CD4-positive, alpha-beta memory T cell (primary cell): ENCODE results near the gene NFE2L2. TPM values are rescaled to one million over a fixed set of nuclear protein-coding genes. Genes with fewer than 3 reads are reported as not detected.
"Not testable (repeated sequence)": the region's sequence is repeated elsewhere in the genome, so short reads cannot be mapped to it uniquely, and the experiment has no call there.

Source experiments
- CTCF ChIA-PET: fragments of 350-600 bp; sonication (Branson Sonifier 250); formaldehyde crosslinking; loops from one replicate; lab custom pipeline; 2021; ENCODE audit warnings: inconsistent platforms; ENCODE audit not compliant: partially characterized antibody; lab: Charles Lee
- POLR2A ChIA-PET: fragments of 350-600 bp; sonication (Branson Sonifier 250); formaldehyde crosslinking; loops from one replicate; lab custom pipeline; 2021; ENCODE audit not compliant: partially characterized antibody; lab: Charles Lee
- DNase-seq, 5 donors: peaks; one replicate each; pipeline versions ENCODE4 v3.0.0 to v3.0.0-alpha.2; 2020 to 2022; ENCODE audit warnings: mixed read lengths in 1 of 5
- H3K27ac ChIP-seq: one replicate; pipeline ENCODE4 v1.7.0; 2013; ENCODE audit warnings: low read depth, low read length
- H3K27me3 ChIP-seq: 2 replicates; pipeline ENCODE4 v1.7.0; 2013; ENCODE audit warnings: mild to moderate bottlenecking, low read length, moderate library complexity; ENCODE audit not compliant: insufficient read depth
- H3K36me3 ChIP-seq: 2 replicates; pipeline ENCODE4 v1.7.0; 2013; ENCODE audit warnings: mild to moderate bottlenecking, low read length, moderate library complexity; ENCODE audit not compliant: insufficient read depth
- H3K4me1 ChIP-seq: 2 replicates; pipeline ENCODE4 v1.7.0; 2013; ENCODE audit warnings: mild to moderate bottlenecking, low read length, moderate library complexity; ENCODE audit not compliant: insufficient read depth
- H3K4me3 ChIP-seq, 2 donors: one replicate each; pipeline ENCODE4 v1.7.0; 2013; ENCODE audit warnings: low read length in 2 of 2, mild to moderate bottlenecking in 1 of 2
- H3K9me3 ChIP-seq, 2 donors: one replicate each; pipeline ENCODE4 v1.7.0; 2013; ENCODE audit warnings: low read length in 2 of 2, control low read depth in 1 of 2; ENCODE audit not compliant: control insufficient read depth in 1 of 2
- H3K27ac Mint-ChIP-seq, 7 donors: one replicate each; pipeline ENCODE4 v1.8.0; 2020 to 2021; ENCODE audit warnings: mixed read lengths in 7 of 7, mild to moderate bottlenecking in 6 of 7, inconsistent platforms in 3 of 7, moderate library complexity in 3 of 7
- H3K27me3 Mint-ChIP-seq, 2 donors: one replicate each; pipeline ENCODE4 v1.8.0; 2020 to 2021; ENCODE audit warnings: mixed read lengths in 2 of 2
- H3K36me3 Mint-ChIP-seq, 2 donors: one replicate each; pipeline ENCODE4 v1.8.0; 2020 to 2021; ENCODE audit warnings: mixed read lengths in 2 of 2, inconsistent platforms in 1 of 2, mild to moderate bottlenecking in 1 of 2
- H3K4me1 Mint-ChIP-seq, 4 donors: one replicate each; pipeline ENCODE4 v1.8.0; 2020 to 2021; ENCODE audit warnings: mixed read lengths in 4 of 4, mild to moderate bottlenecking in 1 of 4
- H3K4me3 Mint-ChIP-seq, 8 donors: one replicate each; pipeline ENCODE4 v1.8.0; 2020 to 2021; ENCODE audit warnings: mixed read lengths in 8 of 8, mild to moderate bottlenecking in 7 of 8, moderate library complexity in 6 of 8, inconsistent platforms in 3 of 8
- H3K9me3 Mint-ChIP-seq, 8 donors: one replicate each; pipeline ENCODE4 v1.8.0; 2020 to 2021; ENCODE audit warnings: mixed read lengths in 8 of 8, mild to moderate bottlenecking in 5 of 8, inconsistent platforms in 3 of 8, moderate library complexity in 1 of 8
- intact Hi-C: fragments of 100-400 bp; cut with micrococcal nuclease; formaldehyde crosslinking; loops from one replicate; pipeline ENCODE4 v1.15.1; 2023
- polyA plus RNA-seq, 2 donors: library from polyadenylated mRNA; unstranded; fragments of 300-500 nt; fragmentation: Illumina TruSeq; gene quantifications; one replicate each; pipeline ENCODE4 v1.2.3, GENCODE V29; 2021
- total RNA-seq, 2 experiments: library from RNA; stranded (reverse); gene quantifications; one replicate each; pipeline ENCODE4 v1.2.3, GENCODE V29; 2021

NFE2L2 gene
- total and polyA plus RNA-seq, 4 experiments from 2014 or later = 39.6 to 86.9 (median 75.2) TPM

DNA sequence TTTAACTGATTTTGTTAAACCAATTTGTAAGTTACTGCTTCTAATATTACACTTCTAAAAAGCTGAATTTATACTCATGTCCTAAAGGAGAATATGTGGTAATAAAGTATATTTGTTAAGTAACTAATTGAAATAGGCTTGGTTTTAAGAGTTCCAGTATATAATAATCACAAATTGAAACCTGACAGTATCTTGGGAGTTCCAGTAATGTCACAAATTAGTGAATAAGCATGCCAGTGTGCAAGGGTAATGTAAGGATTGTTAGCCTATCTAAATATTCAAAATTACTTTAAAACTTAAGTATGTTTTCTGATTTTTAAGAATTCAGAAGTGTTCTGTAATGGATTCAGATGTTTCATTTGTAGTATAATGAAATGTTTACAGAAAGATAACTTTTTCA is 41.1 kb downstream of the NFE2L2 start:
- Histone ChIP-seq H3K36me3 (peaks cover 40% of the 10 kb centered on the region), H3K4me1 (peaks cover 21% of the 10 kb centered on the region)
- H3K27me3 Mint-ChIP-seq, H3K4me3 Mint-ChIP-seq, H3K27me3 ChIP-seq, H3K4me3 ChIP-seq, H3K9me3 Mint-ChIP-seq, H3K27ac ChIP-seq, intact Hi-C loops, DNase-seq, H3K9me3 ChIP-seq: not testable (repeated sequence)
- Mint-ChIP-seq H3K4me1 (peaks cover 26 to 54% (median 42%) of the 10 kb centered on the region in 4 donors), H3K27ac (peak overlapping the region in 1 of 7 donors; percentile 47), H3K36me3 (peaks cover 50 to 73% of the 10 kb centered on the region in 2 donors)
- ChIA-PET POLR2A (interaction anchor here (3.4 to 11.1 kb wide), 2 partner anchors 16 to 42 kb away, joined by 16 to 133 read pairs; partner anchors contain the start of gene NFE2L2), CTCF (interaction anchor here (2.9 kb wide), 1 partner anchor 41 kb away, joined by 10 read pairs; the partner anchor contains the start of gene NFE2L2)

DNA sequence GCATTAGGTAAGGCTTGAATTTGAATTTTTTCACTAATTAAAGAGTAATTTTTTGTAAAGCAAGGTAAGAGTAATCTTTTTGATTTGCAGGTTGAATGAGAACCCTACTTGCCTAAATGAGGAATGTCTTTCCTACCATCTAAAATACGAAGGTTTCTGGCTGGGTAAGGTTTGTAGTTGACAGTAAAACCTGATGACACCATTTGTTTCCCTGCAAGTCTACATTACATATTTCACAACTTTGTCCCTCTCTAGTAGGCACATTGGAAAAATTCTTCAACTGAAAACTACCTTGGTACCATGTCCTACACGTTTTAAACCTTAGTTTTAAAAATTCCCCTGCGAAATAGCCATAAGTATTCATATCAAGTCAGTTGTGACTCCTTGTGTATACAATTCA is 42.6 kb downstream of the NFE2L2 start:
- intact Hi-C loops = no loop called here
- DNase-seq = no peak
- Mint-ChIP-seq H3K27me3 (no peaks in the 10 kb centered on the region), H3K4me3 (no peak overlapping the region), H3K9me3 (no peaks in the 10 kb centered on the region), H3K27ac (peak overlapping the region in 5 of 7 donors; percentile 23 to 80 (median 53)), H3K36me3 (peaks cover 55 to 76% of the 10 kb centered on the region in 2 donors), H3K4me1 (peaks cover 21 to 55% (median 43%) of the 10 kb centered on the region in 4 donors)
- H3K27ac ChIP-seq = no peak overlapping the region
- H3K4me1 ChIP-seq = peaks cover 34% of the 10 kb centered on the region
- no peaks in the 10 kb centered on the region for H3K9me3 ChIP-seq
- ChIA-PET POLR2A (interaction anchor here (1.5 to 2.3 kb wide), 3 partner anchors 8 to 42 kb away, joined by 3 to 17 read pairs (median 13); partner anchors contain the start of genes HNRNPA3 and NFE2L2), CTCF (interaction anchor here (1.0 to 2.9 kb wide), 2 partner anchors 42 to 113 kb away, joined by 3 to 10 read pairs; partner anchors contain the start of gene NFE2L2)
- H3K4me3 ChIP-seq = no peak overlapping the region
- peaks cover 53% of the 10 kb centered on the region for H3K36me3 ChIP-seq
- H3K27me3 ChIP-seq = no peaks in the 10 kb centered on the region

DNA sequence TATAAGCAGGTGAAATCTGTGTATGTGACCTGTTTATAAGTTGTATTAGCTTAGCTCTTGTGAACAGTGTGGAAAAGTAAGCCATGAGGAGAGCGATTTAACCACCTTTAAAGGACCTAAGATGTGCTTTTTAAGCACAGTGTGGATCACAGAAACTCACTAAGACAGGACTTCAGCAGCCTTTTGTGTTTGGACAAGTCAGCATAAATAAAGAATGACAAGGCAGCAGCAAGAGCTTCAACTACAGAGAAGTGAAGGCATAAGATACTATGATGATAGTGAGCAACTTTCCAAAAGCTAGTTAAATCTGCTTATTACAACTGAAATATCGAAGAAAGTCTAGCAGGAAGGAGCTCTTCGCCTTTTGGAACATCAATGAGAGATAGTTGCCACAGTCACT is 43.0 kb downstream of the NFE2L2 start:
- Mint-ChIP-seq H3K27me3 (no peaks in the 10 kb centered on the region), H3K9me3 (no peaks in the 10 kb centered on the region), H3K4me3 (no peak overlapping the region), H3K4me1 (peaks cover 23 to 55% (median 43%) of the 10 kb centered on the region in 4 donors), H3K27ac (peak overlapping the region in 4 of 7 donors; percentile 19 to 47 (median 38)), H3K36me3 (peaks cover 58 to 76% of the 10 kb centered on the region in 2 donors)
- POLR2A ChIA-PET = interaction anchor here (1.1 to 2.3 kb wide), 5 partner anchors 8 to 42 kb away, joined by 3 to 17 read pairs (median 4); partner anchors contain the start of genes HNRNPA3 and NFE2L2
- Histone ChIP-seq H3K36me3 (peaks cover 57% of the 10 kb centered on the region), H3K27ac (peak overlapping the region; percentile 18), H3K9me3 (no peaks in the 10 kb centered on the region), H3K4me3 (no peak overlapping the region), H3K27me3 (no peaks in the 10 kb centered on the region), H3K4me1 (peaks cover 38% of the 10 kb centered on the region)
- intact Hi-C loops = no loop called here
- no peak for DNase-seq
- CTCF ChIA-PET = interaction anchor here (1.0 to 2.9 kb wide), 2 partner anchors 42 to 114 kb away, joined by 3 to 10 read pairs; partner anchors contain the start of gene NFE2L2

DNA sequence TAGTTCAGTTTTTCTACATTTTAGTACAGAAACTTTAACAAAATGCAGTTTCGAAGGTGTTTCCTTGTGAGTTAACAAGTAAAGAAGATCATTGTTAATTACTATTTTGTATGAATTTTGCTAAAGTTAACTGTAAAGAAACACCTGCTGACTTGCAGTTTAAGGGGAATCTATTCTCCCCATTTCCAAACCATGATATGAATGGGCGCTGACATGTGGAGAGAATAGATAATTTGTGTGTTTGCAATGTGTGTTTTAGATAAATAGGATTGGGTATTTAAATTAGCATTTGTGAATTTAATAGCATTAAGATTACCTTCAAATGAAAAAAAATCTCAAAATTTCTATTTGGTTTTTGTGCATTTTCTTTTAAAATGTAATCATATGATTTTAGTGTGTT is 44.7 kb downstream of the NFE2L2 start:
- ChIA-PET POLR2A (interaction anchor here (1.3 kb wide), 1 partner anchor 20 kb away, joined by 3 read pairs; no protein-coding TSS in a partner anchor), CTCF (interaction anchor here (1.4 kb wide), 1 partner anchor 44 kb away, joined by 8 read pairs; the partner anchor contains the start of gene NFE2L2)
- H3K27me3 ChIP-seq, DNase-seq, H3K9me3 ChIP-seq, H3K27ac ChIP-seq, H3K4me3 Mint-ChIP-seq, H3K27ac Mint-ChIP-seq, H3K4me3 ChIP-seq, H3K9me3 Mint-ChIP-seq, H3K27me3 Mint-ChIP-seq, intact Hi-C loops: not testable (repeated sequence)
- Mint-ChIP-seq H3K36me3 (peaks cover 63 to 82% of the 10 kb centered on the region in 2 donors), H3K4me1 (peaks cover 31 to 65% (median 49%) of the 10 kb centered on the region in 4 donors)
- H3K4me1 ChIP-seq = peaks cover 56% of the 10 kb centered on the region
- peaks cover 72% of the 10 kb centered on the region for H3K36me3 ChIP-seq

DNA sequence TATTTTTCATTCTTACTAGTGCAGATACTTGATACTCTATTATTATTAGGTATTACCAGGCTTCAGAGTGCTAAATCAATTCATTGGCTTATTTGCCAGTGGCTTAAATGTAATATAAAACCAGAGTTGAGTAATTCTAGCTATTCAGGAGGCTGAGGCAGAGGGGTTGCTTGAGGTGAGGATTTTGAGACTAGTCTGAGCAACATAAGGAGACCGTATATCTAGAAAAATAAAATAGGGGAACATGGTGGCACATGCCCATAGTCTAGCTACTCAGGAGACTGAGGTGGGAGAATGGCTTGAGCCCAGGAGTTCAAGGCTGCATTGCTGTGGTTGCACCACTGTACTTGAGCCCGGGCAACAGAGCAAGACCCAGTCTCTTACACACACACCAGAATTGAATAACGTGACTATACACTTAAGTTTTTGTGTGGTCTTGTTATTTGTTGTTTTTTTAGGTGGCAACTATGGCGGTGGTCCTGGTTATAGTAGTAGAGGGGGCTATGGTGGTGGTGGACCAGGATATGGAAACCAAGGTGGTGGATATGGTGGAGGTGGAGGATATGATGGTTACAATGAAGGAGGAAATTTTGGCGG is 47.2 kb downstream of the NFE2L2 start:
- H3K27me3 Mint-ChIP-seq = no peaks in the 10 kb centered on the region
- intact Hi-C loops = no loop called here
- H3K36me3 Mint-ChIP-seq = peaks cover 62 to 83% of the 10 kb centered on the region in 2 donors
- no peaks in the 10 kb centered on the region for H3K27me3 ChIP-seq
- peaks cover 0 to 6% (median 0%) of the 10 kb centered on the region in 8 donors for H3K9me3 Mint-ChIP-seq
- H3K4me1 Mint-ChIP-seq = peaks cover 30 to 79% (median 52%) of the 10 kb centered on the region in 4 donors
- ChIA-PET CTCF (interaction anchor here (1.2 to 1.9 kb wide), 2 partner anchors 20 to 52 kb away, joined by 3 to 7 read pairs; no protein-coding TSS in a partner anchor), POLR2A (interaction anchor here (0.9 to 1.9 kb wide), 6 partner anchors 9 to 46 kb away, joined by 3 to 5 read pairs (median 4); no protein-coding TSS in a partner anchor)
- H3K36me3 ChIP-seq = peaks cover 67% of the 10 kb centered on the region
- H3K27ac ChIP-seq = no peak overlapping the region
- peaks cover 63% of the 10 kb centered on the region for H3K4me1 ChIP-seq
- H3K4me3 ChIP-seq = no peak overlapping the region
- peak overlapping the region in 3 of 8 donors; percentile 15 to 24 (median 17) for H3K4me3 Mint-ChIP-seq
- H3K27ac Mint-ChIP-seq = peak overlapping the region; percentile 65 to 99 (median 74)
- no peaks in the 10 kb centered on the region for H3K9me3 ChIP-seq
- no peak for DNase-seq

GRCh38 chr2:177212891-177213856 is 51.4 kb downstream of the NFE2L2 start:
- POLR2A ChIA-PET = interaction anchor here (0.6 to 5.0 kb wide), 21 partner anchors 9 to 179 kb away, joined by 3 to 260 read pairs (median 6); partner anchors contain the start of genes AGPS and NFE2L2
- H3K27me3 Mint-ChIP-seq = no peaks in the 10 kb centered on the region

More at GRCh38 chr2:177212891-177213856, 51.4 kb downstream of the NFE2L2 start:
- peak; percentile 91 to 94 (median 91) for DNase-seq
- H3K27ac Mint-ChIP-seq = peak overlapping the region; percentile 98 to 100 (median 99)
- peaks cover 0 to 9% (median 0%) of the 10 kb centered on the region in 8 donors for H3K9me3 Mint-ChIP-seq
- Histone ChIP-seq H3K9me3 (no peaks in the 10 kb centered on the region), H3K36me3 (peaks cover 32% of the 10 kb centered on the region), H3K27ac (peak overlapping the region; percentile 100), H3K4me3 (peak overlapping the region; percentile 98 to 99), H3K4me1 (peaks cover 62% of the 10 kb centered on the region), H3K27me3 (no peaks in the 10 kb centered on the region)
- peaks cover 29 to 55% of the 10 kb centered on the region in 2 donors for H3K36me3 Mint-ChIP-seq
- intact Hi-C loops = loop anchor here (1.0 to 2.0 kb wide), 6 partner anchors 18 to 1238 kb away; partner anchors contain the start of genes PJVK and PRKRA
- H3K4me3 Mint-ChIP-seq = peak overlapping the region; percentile 86 to 98 (median 95)
- peaks cover 29 to 71% (median 42%) of the 10 kb centered on the region in 4 donors for H3K4me1 Mint-ChIP-seq
- CTCF ChIA-PET = interaction anchor here (0.6 to 3.1 kb wide), 7 partner anchors 17 to 122 kb away, joined by 3 to 35 read pairs (median 4); partner anchors contain the start of gene NFE2L2
